ENCODE measurements around the gene MCOLN3.

DNA sequence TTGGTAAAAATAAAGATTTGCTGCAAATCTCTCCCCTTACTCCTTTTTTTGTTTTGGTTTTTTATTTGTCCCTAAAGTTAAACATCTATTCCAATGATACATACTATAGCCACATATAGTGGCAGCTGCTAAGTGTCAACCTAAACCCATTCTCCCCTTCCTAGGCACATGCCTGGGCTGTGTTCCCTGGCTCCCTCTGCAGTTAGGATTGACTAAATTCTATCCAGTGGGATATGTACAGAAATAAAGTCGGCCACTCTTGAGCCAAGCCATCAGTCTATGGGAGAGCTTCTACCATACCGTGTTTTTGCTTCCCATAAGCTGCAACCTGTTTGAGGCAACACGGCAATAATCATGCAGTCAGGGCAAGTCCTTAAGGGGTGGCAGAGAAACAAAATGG, 23.6 kb downstream of the MCOLN3 start:
- TF ChIP-seq, protein P1, sequence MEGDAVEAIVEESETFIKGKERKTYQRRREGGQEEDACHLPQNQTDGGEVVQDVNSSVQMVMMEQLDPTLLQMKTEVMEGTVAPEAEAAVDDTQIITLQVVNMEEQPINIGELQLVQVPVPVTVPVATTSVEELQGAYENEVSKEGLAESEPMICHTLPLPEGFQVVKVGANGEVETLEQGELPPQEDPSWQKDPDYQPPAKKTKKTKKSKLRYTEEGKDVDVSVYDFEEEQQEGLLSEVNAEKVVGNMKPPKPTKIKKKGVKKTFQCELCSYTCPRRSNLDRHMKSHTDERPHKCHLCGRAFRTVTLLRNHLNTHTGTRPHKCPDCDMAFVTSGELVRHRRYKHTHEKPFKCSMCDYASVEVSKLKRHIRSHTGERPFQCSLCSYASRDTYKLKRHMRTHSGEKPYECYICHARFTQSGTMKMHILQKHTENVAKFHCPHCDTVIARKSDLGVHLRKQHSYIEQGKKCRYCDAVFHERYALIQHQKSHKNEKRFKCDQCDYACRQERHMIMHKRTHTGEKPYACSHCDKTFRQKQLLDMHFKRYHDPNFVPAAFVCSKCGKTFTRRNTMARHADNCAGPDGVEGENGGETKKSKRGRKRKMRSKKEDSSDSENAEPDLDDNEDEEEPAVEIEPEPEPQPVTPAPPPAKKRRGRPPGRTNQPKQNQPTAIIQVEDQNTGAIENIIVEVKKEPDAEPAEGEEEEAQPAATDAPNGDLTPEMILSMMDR (IDR thresholded peaks at IDR 0.05), result peak; percentile 16
- no peak for TF ChIP-seq EZH2 (IDR thresholded peaks at IDR 0.05)
- TF ChIP-seq EZH2phosphoT487 (IDR thresholded peaks at IDR 0.05), result no peak

Data from neural progenitor cell (in vitro differentiated cells).